Liver (tissue), 3 donors: ENCODE data around the gene BGLAP.

ENCODE experiments used
- CTCF ChIP-seq: fragments of 150-350 bp; IDR thresholded peaks from 2 replicates; pipeline ENCODE4 v1.5.1; 2017; ENCODE audit warnings: improper control_type of control experiment, low read depth, low read length; ENCODE audit not compliant: missing input control
- RAD21 ChIP-seq, 2 donors: IDR thresholded peaks; 2 replicates each; pipeline ENCODE4 v1.6.1; 2016; ENCODE audit warnings: antibody characterized with exemption in 2 of 2, mild to moderate bottlenecking in 2 of 2
- YY1 ChIP-seq: IDR thresholded peaks from 2 replicates; pipeline ENCODE4 v1.6.1; 2016; ENCODE audit warnings: antibody characterized with exemption, mild to moderate bottlenecking
- TF ChIP-seq, protein P1 (sequence below): IDR thresholded peaks from 2 replicates; pipeline ENCODE4 v1.6.1; 2016; ENCODE audit warnings: antibody characterized with exemption
- donor health status: healthy.
- donor health status: healthy.

DNA sequence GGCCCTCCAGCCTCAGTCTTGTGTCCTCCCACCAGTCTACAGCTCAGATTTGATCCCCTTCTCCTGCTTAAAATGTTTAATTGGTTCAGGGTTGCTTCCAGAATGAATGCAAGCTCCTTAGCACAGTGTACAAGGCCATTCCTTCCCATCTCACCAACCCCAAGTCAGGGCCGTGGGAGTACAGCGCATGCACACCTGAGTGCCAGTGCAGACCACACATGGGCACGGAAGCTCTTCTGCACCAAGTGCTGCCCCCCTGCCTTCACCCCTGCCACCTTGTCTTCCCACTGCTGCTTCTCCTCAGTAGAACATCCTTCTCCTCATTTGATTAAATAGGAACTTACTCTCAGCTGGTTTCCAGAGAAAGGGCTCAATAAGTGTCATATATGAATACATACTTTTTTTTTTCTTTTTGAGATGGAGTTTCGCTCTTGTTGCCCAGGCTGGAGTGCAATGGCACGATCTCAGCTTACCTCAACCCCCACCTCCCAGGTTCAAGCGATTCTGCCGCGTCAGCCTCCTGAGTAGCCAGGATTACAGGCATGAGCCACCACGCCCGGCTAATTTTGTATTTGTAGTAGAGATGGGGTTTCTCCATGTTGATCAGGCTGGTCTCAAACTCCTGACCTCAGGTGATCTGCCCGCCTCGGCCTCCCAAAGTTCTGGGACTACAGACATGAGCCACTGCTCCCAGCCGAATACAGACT is 19.8 kb upstream of the BGLAP start:
- TF ChIP-seq CTCF (no peak), YY1 (no peak), RAD21 (IDR thresholded peaks at IDR 0.05) (no peak)
- TF ChIP-seq, protein P1, sequence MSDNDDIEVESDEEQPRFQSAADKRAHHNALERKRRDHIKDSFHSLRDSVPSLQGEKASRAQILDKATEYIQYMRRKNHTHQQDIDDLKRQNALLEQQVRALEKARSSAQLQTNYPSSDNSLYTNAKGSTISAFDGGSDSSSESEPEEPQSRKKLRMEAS = no peak
